Common myeloid progenitor, CD34-positive (primary cell): ENCODE results near the gene TMEM242.

Experiments used
- CTCF ChIA-PET: fragments of 350-600 bp; sonication (Branson Sonifier 250); formaldehyde crosslinking; loops from one replicate; lab custom pipeline; 2021; ENCODE audit warnings: antibody characterized with exemption; lab: Charles Lee
- POLR2A ChIA-PET: fragments of 350-600 bp; sonication (Branson Sonifier 250); formaldehyde crosslinking; loops from one replicate; lab custom pipeline; 2021; ENCODE audit warnings: antibody characterized with exemption; lab: Charles Lee
- DNase-seq, 3 donors: peaks; one replicate each; pipeline versions ENCODE4 v3.0.0 to v3.0.0-alpha.2; 2013
- H3K27ac ChIP-seq, 2 experiments: 1 replicate in 1 of 2; 2 replicates in 1 of 2; pipeline ENCODE4 v1.7.0; 2013; ENCODE audit warnings: inconsistent platforms in 2 of 2, low read length in 2 of 2, mild to moderate bottlenecking in 2 of 2, low read depth in 1 of 2, moderate library complexity in 1 of 2; ENCODE audit not compliant: severe bottlenecking in 2 of 2, insufficient read depth in 1 of 2, poor library complexity in 1 of 2
- H3K27me3 ChIP-seq, 5 experiments: replicated peaks in 2 of 5; 1 replicate in 3 of 5; 2 replicates in 2 of 5; pipeline versions ENCODE4 v1.6.1 to v1.7.0; 2013; ENCODE audit warnings: low read length in 4 of 5, mild to moderate bottlenecking in 2 of 5, moderate library complexity in 2 of 5, inconsistent platforms in 1 of 5; ENCODE audit not compliant: insufficient read depth in 5 of 5, control insufficient read depth in 4 of 5
- H3K36me3 ChIP-seq, 4 experiments: 1 replicate in 2 of 4; 2 replicates in 2 of 4; pipeline versions ENCODE4 v1.6.1 to v1.7.0; 2013; ENCODE audit warnings: low read length in 3 of 4, control low read depth in 1 of 4, mild to moderate bottlenecking in 1 of 4; ENCODE audit not compliant: control insufficient read depth in 4 of 4, insufficient read depth in 4 of 4
- H3K4me1 ChIP-seq, 4 experiments: 1 replicate in 3 of 4; 2 replicates in 1 of 4; pipeline versions ENCODE4 v1.6.1 to v1.7.1; 2013; ENCODE audit warnings: low read length in 3 of 4, mild to moderate bottlenecking in 3 of 4, control low read depth in 1 of 4, inconsistent platforms in 1 of 4, moderate library complexity in 1 of 4; ENCODE audit not compliant: control insufficient read depth in 4 of 4, insufficient read depth in 4 of 4; ENCODE audit errors: control extremely low read depth in 1 of 4
- H3K4me3 ChIP-seq, 7 experiments: 1 replicate in 4 of 7; 2 replicates in 3 of 7; pipeline versions ENCODE4 v1.5.1 to v1.7.0; 2013; ENCODE audit warnings: mild to moderate bottlenecking in 7 of 7, low read length in 6 of 7, moderate library complexity in 6 of 7, inconsistent platforms in 2 of 7, low read depth in 2 of 7, control low read depth in 1 of 7; ENCODE audit not compliant: insufficient read depth in 4 of 7, control insufficient read depth in 1 of 7; ENCODE audit errors: extremely low read depth in 1 of 7
- H3K9me3 ChIP-seq, 5 experiments: 1 replicate in 4 of 5; 2 replicates in 1 of 5; pipeline versions ENCODE4 v1.6.1 to v1.7.1; 2013; ENCODE audit warnings: low read length in 4 of 5, mild to moderate bottlenecking in 2 of 5, inconsistent platforms in 1 of 5, low read depth in 1 of 5, moderate library complexity in 1 of 5; ENCODE audit not compliant: control insufficient read depth in 4 of 5, insufficient read depth in 2 of 5; ENCODE audit errors: control extremely low read depth in 1 of 5
- WGBS: methylation state at CpG from one replicate; pipeline ENCODE4 v1.1.5; 2013; ENCODE audit not compliant: insufficient coverage; 5-methylcytosine and 5-hydroxymethylcytosine counted together

TMEM242 gene

DNA sequence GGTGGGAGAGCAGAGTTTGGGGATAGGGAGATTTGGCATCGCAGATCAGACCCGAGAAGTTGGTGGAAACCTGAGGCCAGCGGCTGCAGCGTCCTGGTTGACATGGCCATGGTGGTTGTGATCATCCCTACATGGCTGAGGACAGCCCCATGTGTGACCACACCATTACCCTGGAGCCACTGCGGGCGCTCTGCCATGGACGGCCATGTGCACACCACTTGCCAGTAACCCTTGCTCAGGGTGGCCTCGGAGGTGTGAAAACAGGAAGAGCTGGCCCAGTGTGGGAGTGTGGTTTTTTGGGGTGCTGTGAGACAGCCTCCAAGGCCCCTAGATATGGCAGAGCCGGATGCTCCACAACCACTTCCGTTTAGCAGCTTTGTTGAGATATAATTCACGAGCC, 64.4 kb downstream of the TMEM242 start:
- ChIA-PET POLR2A (no interaction called here), CTCF (interaction anchor here (1.4 to 1.5 kb wide), 3 partner anchors 14 to 28 kb away, joined by 4 to 7 read pairs (median 4); no protein-coding TSS in a partner anchor)
- Histone ChIP-seq H3K36me3 (no peaks in the 10 kb centered on the region), H3K27ac (no peak overlapping the region), H3K4me3 (no peak overlapping the region), H3K9me3 (no peaks in the 10 kb centered on the region), H3K4me1 (no peaks in the 10 kb centered on the region), H3K27me3 (no peaks in the 10 kb centered on the region)
- WGBS: 88% methylated on average over 11 of the region's 11 CpGs
- no peak for DNase-seq

DNA sequence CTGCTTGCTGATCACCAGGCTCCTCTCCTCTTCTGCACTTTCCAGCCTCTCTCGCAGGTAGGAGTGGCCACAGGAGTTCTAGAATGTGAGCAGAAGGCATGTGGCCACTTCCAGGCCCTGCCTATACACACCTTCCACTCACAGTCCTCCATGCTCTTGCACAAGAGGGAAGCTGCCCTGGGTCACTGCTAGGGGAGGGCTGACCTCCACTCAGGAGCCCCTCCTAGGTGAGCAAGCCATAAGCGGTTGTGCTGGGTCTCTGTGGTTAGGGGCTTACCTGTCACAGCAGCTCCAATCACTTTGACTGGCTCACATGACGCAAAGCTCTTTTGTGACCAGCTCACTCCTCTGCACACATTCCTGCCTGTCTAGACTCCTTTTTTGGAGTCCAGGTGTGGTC, 68.2 kb downstream of the TMEM242 start:
- Histone ChIP-seq H3K9me3 (no peaks in the 10 kb centered on the region), H3K36me3 (no peaks in the 10 kb centered on the region), H3K27ac (no peak overlapping the region), H3K4me3 (no peak overlapping the region), H3K4me1 (no peaks in the 10 kb centered on the region), H3K27me3 (no peaks in the 10 kb centered on the region)
- POLR2A ChIA-PET: no interaction called here
- no peak for DNase-seq
- WGBS: 100% methylated on average over 3 of the region's 3 CpGs
- CTCF ChIA-PET: interaction anchor here (0.7 to 1.8 kb wide), 3 partner anchors 10 to 27 kb away, joined by 3 to 5 read pairs (median 4); no protein-coding TSS in a partner anchor

DNA sequence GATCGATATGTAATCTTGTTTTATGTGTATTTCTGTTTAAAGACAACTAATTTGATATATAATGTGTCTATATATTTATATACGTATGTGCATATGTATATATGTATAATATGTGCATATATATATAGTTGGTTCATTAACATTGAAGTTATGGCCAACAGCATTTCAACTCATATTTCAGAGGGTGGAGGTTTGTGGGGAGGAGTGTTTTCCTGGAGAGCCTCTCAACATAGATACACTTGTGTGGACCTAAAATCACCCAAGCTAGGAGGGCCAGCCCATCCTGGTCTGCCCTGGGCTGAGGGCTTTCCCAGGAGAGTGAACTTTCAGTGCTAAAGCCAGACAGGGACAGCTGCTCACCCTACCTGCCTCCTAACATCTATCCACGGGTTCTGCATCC, 68.8 kb downstream of the TMEM242 start:
- Histone ChIP-seq H3K4me3 (no peak overlapping the region), H3K9me3 (no peaks in the 10 kb centered on the region), H3K27ac (no peak overlapping the region), H3K36me3 (no peaks in the 10 kb centered on the region), H3K27me3 (peaks cover 0 to 3% (median 0%) of the 10 kb centered on the region in 5 experiments), H3K4me1 (no peaks in the 10 kb centered on the region)
- CTCF ChIA-PET: interaction anchor here (1.8 kb wide), 1 partner anchor 20 kb away, joined by 5 read pairs; no protein-coding TSS in a partner anchor
- POLR2A ChIA-PET: no interaction called here
- no peak for DNase-seq
- WGBS: 92% methylated on average over 1 of the region's 3 CpGs

DNA sequence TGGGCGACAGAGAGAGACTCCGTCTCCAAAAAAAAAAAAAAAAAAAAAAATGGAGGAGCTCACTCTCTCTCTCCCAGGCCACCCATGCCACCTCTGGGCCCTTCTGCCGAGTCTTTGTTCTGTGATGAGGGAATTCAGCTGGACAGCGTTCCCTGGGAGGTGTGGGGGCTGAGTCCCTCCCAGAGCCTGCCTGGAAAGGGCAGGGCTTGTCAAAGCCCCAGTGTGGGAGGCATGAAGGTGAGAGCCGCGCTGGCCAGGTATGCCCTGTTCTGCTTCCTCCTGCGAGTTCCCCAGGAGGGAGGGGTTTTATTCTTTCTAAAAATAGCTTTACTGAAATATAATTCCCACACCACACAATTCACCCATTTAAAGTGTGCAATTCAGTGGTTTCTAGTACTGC, 69.6 kb downstream of the TMEM242 start:
- Histone ChIP-seq H3K9me3 (peaks cover 0 to 2% (median 0%) of the 10 kb centered on the region in 5 experiments), H3K4me1 (no peaks in the 10 kb centered on the region), H3K27ac (no peak overlapping the region), H3K36me3 (no peaks in the 10 kb centered on the region), H3K27me3 (peaks cover 0 to 3% (median 0%) of the 10 kb centered on the region in 5 experiments), H3K4me3 (no peak overlapping the region)
- 100% methylated on average over 2 of the region's 7 CpGs for WGBS
- POLR2A ChIA-PET: no interaction called here
- DNase-seq: no peak
- CTCF ChIA-PET: interaction anchor here (0.6 to 1.7 kb wide), 3 partner anchors 17 to 703 kb away, joined by 3 to 6 read pairs (median 4); no protein-coding TSS in a partner anchor

DNA sequence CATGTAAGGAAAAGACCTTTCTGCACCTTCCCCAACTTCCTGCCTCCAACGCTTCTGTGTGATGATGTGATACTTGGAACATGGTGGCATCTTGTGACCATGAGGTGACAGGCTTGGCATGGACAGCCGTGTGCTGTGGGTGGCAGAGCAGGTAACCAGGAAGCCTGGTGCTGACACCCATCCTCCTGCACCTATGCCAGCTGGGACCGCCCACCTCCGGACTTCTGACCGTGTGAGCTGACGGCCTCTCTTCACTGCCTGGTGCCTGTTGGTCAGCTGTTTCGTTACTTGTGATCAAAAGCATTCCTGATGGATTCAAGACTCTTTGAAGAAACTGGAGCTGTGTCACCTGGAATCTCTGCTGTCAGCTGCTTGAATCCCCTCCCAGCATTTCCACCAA, 70.3 kb downstream of the TMEM242 start:
- Histone ChIP-seq H3K27ac (no peak overlapping the region), H3K36me3 (no peaks in the 10 kb centered on the region), H3K27me3 (peaks cover 0 to 3% (median 0%) of the 10 kb centered on the region in 5 experiments), H3K4me1 (no peaks in the 10 kb centered on the region), H3K4me3 (no peak overlapping the region), H3K9me3 (peaks cover 0 to 4% (median 0%) of the 10 kb centered on the region in 5 experiments)
- ChIA-PET CTCF (interaction anchor here (0.9 to 1.7 kb wide), 3 partner anchors 10 to 27 kb away, joined by 4 to 6 read pairs (median 5); no protein-coding TSS in a partner anchor), POLR2A (interaction anchor here (0.6 kb wide), 1 partner anchor 70 kb away, joined by 3 read pairs; the partner anchor contains the start of gene TMEM242)
- DNase-seq: no peak
- WGBS: 97% methylated on average over 5 of the region's 7 CpGs

DNA sequence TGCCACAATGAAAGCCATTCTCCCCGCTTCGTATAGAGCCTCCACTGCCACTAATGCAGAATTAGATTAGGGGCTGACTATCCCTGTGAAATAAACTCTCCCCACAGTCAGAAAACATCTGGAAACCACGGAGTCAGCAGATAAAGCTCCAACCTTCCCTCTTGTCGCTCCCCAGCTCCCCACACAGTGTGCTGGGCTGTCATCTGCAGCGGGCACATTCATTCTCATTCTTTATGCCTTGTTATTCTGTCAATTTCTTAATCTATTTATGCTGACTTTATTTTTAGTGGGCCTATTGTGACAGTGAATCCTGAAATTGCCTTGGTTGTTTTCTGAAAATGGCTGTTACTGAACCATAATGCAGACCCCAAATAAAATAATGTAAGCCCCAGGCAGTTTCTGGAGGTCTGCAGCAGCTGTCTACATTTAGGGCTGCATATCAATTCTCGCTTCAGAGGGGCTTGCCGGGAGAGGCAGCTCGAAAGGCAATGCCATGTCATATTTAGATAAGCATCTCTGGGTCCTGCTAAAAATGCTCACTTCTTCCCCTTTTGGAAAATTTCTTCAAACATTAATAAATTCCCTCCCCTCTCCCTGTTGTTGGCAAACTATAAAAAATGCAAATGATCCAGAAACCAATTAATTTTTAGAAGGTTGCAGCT, 71.6 kb downstream of the TMEM242 start:
- ChIA-PET POLR2A (no interaction called here), CTCF (interaction anchor here (1.0 to 1.7 kb wide), 3 partner anchors 9 to 29 kb away, joined by 4 to 6 read pairs (median 4); no protein-coding TSS in a partner anchor)
- DNase-seq: no peak
- H3K27ac ChIP-seq: no peak overlapping the region
- no peaks in the 10 kb centered on the region for H3K4me1 ChIP-seq
- WGBS: 68% methylated on average over 6 of the region's 8 CpGs
- H3K27me3 ChIP-seq: peaks cover 0 to 3% (median 0%) of the 10 kb centered on the region in 5 experiments
- no peak overlapping the region for H3K4me3 ChIP-seq
- no peaks in the 10 kb centered on the region for H3K36me3 ChIP-seq
- H3K9me3 ChIP-seq: peaks cover 0 to 5% (median 0%) of the 10 kb centered on the region in 5 experiments

DNA sequence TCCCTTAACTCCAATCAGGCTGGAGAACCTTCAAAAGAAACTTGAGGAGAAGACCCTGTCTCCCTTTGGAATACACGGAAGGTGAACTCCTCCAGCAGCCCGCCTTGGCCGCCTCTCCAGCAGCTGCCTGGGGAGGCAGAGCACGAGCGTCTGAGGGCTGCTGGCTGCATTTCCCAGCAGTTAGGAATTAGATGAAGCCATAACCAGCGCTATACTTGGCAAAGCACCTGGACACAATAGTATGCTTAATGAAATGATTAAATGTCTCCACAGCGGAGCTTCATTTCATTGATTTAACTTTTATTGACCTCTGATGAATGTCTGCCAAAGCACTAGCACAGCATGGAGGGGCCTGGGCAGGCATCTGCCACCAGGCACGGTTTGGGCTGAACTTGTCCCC, 73.5 kb downstream of the TMEM242 start:
- DNase-seq: no peak
- 98% methylated on average over 8 of the region's 8 CpGs for WGBS
- no peaks in the 10 kb centered on the region for H3K36me3 ChIP-seq
- H3K27me3 ChIP-seq: peaks cover 0 to 3% (median 0%) of the 10 kb centered on the region in 5 experiments
- ChIA-PET POLR2A (no interaction called here), CTCF (no interaction called here)
- H3K9me3 ChIP-seq: peaks cover 0 to 5% (median 0%) of the 10 kb centered on the region in 5 experiments
- no peak overlapping the region for H3K4me3 ChIP-seq
- no peak overlapping the region for H3K27ac ChIP-seq
- H3K4me1 ChIP-seq: peaks cover 0 to under 1% (median under 1%) of the 10 kb centered on the region in 4 experiments
